Type B pancreatic cell (in vitro differentiated cells): ENCODE measurements around the gene ZNF385A. TPM values are rescaled to one million over a fixed set of nuclear protein-coding genes. Genes with fewer than 3 reads are reported as not detected.
A peak's percentile ranks its signal among the peaks of the same experiment; 100 is the strongest.

Source experiments
- DNase-seq: peaks from one replicate; pipeline ENCODE4 v3.0.0; 2021; ENCODE audit warnings: mixed read lengths; ENCODE audit not compliant: unreplicated experiment; ENCODE audit errors: extremely low spot score
- H3K27ac Mint-ChIP-seq: 2 replicates; pipeline ENCODE4 v1.8.0; 2021; ENCODE audit warnings: mild to moderate bottlenecking, mixed read lengths
- H3K27me3 Mint-ChIP-seq: 2 replicates; pipeline ENCODE4 v1.8.0; 2021; ENCODE audit warnings: mixed read lengths
- H3K36me3 Mint-ChIP-seq: 2 replicates; pipeline ENCODE4 v1.8.0; 2021; ENCODE audit warnings: mixed read lengths
- H3K4me1 Mint-ChIP-seq: one replicate; pipeline ENCODE4 v1.8.0; 2021; ENCODE audit warnings: mixed read lengths; ENCODE audit not compliant: unreplicated experiment
- H3K4me3 Mint-ChIP-seq: 2 replicates; pipeline ENCODE4 v1.8.0; 2021; ENCODE audit warnings: mild to moderate bottlenecking, mixed read lengths
- H3K9me3 Mint-ChIP-seq: 2 replicates; pipeline ENCODE4 v1.8.0; 2021; ENCODE audit warnings: mixed read lengths
- total RNA-seq: library from RNA; stranded (reverse); gene quantifications from 2 replicates; pipeline ENCODE4 v1.2.1, GENCODE V29; 2021; ENCODE audit warnings: low replicate concordance
- TF ChIP-seq, protein P1 (sequence below): fragments of 200-600 bp; sonication (generic); conservative IDR thresholded peaks from 2 replicates; pipeline ENCODE4 v1.5.0; 2021; ENCODE audit warnings: antibody characterized with exemption, mild to moderate bottlenecking

Gene ZNF385A
- total RNA-seq, 1 donor from 2014 or later, result 29.5 TPM

DNA sequence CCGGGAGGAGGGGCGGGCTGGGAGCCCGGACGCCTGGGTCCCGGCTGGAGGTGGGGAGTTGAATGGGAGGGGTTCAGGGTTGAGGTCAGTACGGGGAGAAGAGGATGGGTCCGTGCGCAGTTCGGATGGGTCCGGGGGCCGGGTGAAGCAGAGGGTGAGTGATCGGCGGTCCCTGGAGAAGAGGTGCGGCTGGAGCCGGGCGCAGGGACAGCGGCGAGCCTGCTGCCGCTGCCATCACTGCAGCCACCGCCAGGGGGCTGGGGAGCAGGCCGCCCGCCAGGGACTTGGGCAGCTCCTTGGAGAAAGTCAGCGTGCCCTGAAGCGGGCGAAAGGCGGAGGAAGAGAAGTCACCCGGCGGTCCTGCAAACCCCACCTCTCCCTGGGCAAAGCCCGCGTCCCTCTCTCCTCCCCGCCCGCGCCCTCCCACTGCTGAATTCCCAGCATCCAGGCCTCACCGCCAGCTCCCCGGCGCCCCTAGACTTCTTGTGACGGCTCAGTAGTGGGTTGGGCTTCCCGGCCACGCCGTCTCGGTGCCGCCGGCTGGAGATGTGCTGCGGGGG lies 14.3 kb downstream of the ZNF385A start:
- Mint-ChIP-seq H3K9me3 (no peaks in the 10 kb centered on the region), H3K27me3 (peaks cover 5% of the 10 kb centered on the region), H3K4me3 (peak overlapping the region; percentile 70), H3K27ac (no peak overlapping the region), H3K4me1 (peaks cover 39% of the 10 kb centered on the region), H3K36me3 (peaks cover 4% of the 10 kb centered on the region)
- peak; percentile 86 for DNase-seq
- TF ChIP-seq, protein P1, sequence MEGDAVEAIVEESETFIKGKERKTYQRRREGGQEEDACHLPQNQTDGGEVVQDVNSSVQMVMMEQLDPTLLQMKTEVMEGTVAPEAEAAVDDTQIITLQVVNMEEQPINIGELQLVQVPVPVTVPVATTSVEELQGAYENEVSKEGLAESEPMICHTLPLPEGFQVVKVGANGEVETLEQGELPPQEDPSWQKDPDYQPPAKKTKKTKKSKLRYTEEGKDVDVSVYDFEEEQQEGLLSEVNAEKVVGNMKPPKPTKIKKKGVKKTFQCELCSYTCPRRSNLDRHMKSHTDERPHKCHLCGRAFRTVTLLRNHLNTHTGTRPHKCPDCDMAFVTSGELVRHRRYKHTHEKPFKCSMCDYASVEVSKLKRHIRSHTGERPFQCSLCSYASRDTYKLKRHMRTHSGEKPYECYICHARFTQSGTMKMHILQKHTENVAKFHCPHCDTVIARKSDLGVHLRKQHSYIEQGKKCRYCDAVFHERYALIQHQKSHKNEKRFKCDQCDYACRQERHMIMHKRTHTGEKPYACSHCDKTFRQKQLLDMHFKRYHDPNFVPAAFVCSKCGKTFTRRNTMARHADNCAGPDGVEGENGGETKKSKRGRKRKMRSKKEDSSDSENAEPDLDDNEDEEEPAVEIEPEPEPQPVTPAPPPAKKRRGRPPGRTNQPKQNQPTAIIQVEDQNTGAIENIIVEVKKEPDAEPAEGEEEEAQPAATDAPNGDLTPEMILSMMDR, result peak; percentile 98

DNA sequence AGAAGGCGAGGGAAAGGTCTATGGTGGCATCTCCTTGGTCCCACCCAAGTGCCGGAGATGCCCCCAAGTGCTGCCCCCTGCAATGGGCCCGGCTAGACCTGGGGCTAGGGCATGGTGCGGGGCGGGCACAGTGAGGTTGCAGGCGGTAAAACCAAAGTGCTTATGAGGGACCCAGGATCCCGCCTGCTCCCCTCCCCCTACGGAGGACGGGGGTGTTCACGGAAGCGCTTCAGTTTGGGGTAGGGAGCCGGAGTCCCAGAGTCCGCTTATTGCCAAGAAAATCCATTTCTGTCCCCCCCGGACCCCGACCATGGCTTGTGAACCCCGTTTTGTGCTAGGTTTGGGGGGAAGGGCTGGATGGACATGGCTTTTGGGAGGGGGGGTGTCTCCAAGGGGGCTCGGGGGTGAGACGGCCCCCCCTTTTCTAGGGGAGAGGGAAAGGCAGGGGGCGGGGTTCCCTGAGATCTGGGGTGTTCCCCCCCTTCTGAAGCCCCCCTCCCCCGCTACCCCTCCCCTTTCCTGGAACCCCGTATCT lies 14.9 kb downstream of the ZNF385A start:
- H3K27me3 Mint-ChIP-seq, result peaks cover 8% of the 10 kb centered on the region
- H3K4me3 Mint-ChIP-seq, result peak overlapping the region; percentile 73
- H3K4me1 Mint-ChIP-seq, result peaks cover 39% of the 10 kb centered on the region
- TF ChIP-seq, protein P1, result no peak
- no peak for DNase-seq
- H3K9me3 Mint-ChIP-seq, result no peaks in the 10 kb centered on the region
- H3K36me3 Mint-ChIP-seq, result peaks cover 4% of the 10 kb centered on the region
- no peak overlapping the region for H3K27ac Mint-ChIP-seq

DNA sequence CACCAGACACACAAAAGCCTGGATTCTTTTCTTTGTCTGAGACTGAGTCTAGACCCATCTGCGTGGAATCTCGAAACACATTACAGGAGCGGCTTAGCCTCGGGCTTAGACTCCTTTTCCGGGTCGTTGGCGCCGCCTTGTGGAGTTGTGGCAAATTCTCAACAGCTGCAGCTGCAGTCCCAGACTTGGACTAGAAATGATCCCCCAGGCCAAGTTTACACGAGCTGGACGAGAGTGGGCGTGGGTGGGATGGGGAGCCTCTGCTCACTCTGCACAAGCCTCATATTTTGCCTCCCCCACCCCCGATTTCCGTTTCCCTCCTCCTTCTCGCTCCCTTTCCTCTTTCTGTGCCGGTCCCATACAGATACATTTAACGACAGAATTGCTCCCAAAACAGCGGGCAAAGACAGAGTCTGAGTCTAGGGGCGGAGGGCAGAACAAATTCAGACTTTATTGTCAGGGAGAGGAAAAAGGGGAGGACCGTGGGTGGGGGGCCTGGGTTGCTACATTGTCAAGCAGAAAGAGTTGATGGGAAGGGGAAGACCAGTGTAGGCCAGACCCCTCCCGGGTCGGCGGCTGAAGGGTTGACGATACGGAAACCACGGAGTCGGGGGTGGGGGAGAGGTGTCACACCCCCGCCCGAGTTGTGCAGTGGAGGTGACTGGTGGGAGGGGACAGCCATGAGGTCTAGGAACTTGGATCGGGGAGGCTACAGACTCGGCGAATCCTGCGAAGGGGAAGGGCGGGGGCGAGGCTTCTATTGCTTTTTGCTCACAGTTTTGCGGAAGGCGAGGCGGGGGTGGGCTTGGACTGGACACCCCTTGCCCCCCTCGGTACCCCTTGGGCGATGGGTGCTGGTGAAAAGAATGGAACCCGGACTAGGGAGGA lies 15.6 kb downstream of the ZNF385A start:
- Mint-ChIP-seq H3K27ac (peak overlapping the region; percentile 66), H3K4me3 (peak overlapping the region; percentile 73), H3K4me1 (peaks cover 39% of the 10 kb centered on the region), H3K27me3 (peaks cover 15% of the 10 kb centered on the region), H3K9me3 (no peaks in the 10 kb centered on the region), H3K36me3 (peaks cover 4% of the 10 kb centered on the region)
- TF ChIP-seq, protein P1, result peak; percentile 89
- DNase-seq, result peak; percentile 92

DNA sequence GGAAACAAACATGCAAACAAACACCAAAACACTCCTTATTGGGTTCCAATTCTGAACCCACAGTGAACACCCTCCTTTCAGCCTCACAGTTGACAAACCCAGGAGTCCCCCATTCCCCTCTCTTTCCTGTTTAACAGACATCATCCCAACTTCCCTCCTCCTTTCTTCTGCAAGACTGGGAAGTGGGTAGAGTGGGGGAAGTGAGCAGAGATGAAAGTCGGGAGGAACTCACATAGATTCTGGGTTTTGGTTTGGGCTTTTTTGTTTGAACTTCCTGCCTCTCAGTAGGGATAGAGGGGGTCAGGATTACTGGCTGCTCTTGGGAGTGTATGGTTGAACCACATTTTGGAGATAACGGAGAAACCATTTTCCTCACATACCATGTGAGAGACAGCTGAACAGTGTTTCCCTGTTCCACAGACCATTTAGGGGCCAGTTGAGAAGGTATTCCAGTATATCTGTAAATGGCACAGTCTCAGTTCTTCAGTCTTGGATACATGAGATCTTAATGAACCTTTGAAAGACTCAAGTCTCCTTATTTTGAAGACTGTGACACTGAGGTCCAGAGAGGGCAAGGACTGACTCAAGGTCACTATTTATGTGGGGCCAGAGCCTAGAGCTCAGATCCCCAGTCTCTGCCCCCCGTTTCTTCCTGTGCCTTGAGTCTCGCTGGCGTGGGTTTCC lies 16.4 kb downstream of the ZNF385A start:
- TF ChIP-seq, protein P1, result no peak
- Mint-ChIP-seq H3K4me3 (peak overlapping the region; percentile 73), H3K4me1 (peaks cover 39% of the 10 kb centered on the region), H3K9me3 (no peaks in the 10 kb centered on the region), H3K36me3 (peaks cover 4% of the 10 kb centered on the region), H3K27ac (peak overlapping the region; percentile 66), H3K27me3 (peaks cover 20% of the 10 kb centered on the region)
- no peak for DNase-seq

DNA sequence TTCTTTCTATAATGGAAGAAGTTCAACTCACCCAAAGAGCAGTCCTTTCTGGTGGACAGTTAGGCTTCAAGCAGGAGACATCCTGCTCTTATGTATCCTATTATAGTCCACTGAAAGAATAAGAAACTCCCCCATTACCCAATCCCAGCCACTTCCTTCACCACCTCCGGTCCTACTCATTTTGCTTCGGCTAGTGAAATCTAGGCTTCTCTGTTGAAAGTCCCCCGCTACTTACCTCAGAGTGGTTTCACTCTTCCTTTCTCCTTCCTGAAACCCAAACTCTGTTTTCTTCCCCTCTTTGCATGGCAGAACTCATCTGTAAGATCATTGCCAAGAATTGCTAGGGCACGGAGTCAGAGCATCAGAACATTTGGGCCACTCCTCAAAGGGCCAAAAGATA lies 20.1 kb downstream of the ZNF385A start, which contains the start of gene GPR84:
GPR84 (minus strand) TSS at position 74 of the 400 bp plus-strand sequence. CDS start 635 bp downstream, outside the sequence.
- H3K27me3 Mint-ChIP-seq, result peaks cover 20% of the 10 kb centered on the region
- no peaks in the 10 kb centered on the region for H3K36me3 Mint-ChIP-seq
- no peak within 1 kb of the TSS for H3K27ac Mint-ChIP-seq
- H3K4me3 Mint-ChIP-seq, result no peak within 1 kb of the TSS
- TF ChIP-seq, protein P1, result no peak
- peaks cover 32% of the 10 kb centered on the region for H3K4me1 Mint-ChIP-seq
- DNase-seq, result no peak
- no peaks in the 10 kb centered on the region for H3K9me3 Mint-ChIP-seq
